Natural killer cell treated with Interleukin-12 subunit alpha and Interleukin-12 subunit beta and Interleukin-15 and Interleukin-18, amount 100 ng/mL, for 72 hours (primary cell): ENCODE measurements around the gene LSS. TPM values are rescaled to one million over a fixed set of nuclear protein-coding genes. Genes with fewer than 3 reads are reported as not detected.
A peak's percentile ranks its signal among the peaks of the same experiment; 100 is the strongest.
"Not testable (repeated sequence)": the region's sequence is repeated elsewhere in the genome, so short reads cannot be mapped to it uniquely, and the experiment has no call there.

ENCODE experiments used
- ATAC-seq, 2 donors: fragments of 150-1000 bp; cut with Tn5 transposase in 1 of 2; sonication (Bioruptor Pico), chemical (Tn5 transposase) in 1 of 2; 2 replicates each; pipeline ENCODE4 v1.10.0; 2021
- DNase-seq: peaks from one replicate; pipeline ENCODE4 v3.0.0; 2022; ENCODE audit warnings: low spot score
- H3K27ac Mint-ChIP-seq, 2 donors: 1 replicate in 1 of 2; 2 replicates in 1 of 2; pipeline ENCODE4 v1.8.0; 2022; ENCODE audit warnings: mixed read lengths in 2 of 2, mild to moderate bottlenecking in 1 of 2, moderate library complexity in 1 of 2
- H3K27me3 Mint-ChIP-seq, 2 donors: 1 replicate in 1 of 2; 2 replicates in 1 of 2; pipeline ENCODE4 v1.8.0; 2022; ENCODE audit warnings: mixed read lengths in 2 of 2
- H3K36me3 Mint-ChIP-seq: one replicate; pipeline ENCODE4 v1.8.0; 2022; ENCODE audit warnings: mixed read lengths
- H3K4me1 Mint-ChIP-seq, 2 donors: 1 replicate in 1 of 2; 2 replicates in 1 of 2; pipeline ENCODE4 v1.8.0; 2022; ENCODE audit warnings: low read depth in 2 of 2, mixed read lengths in 2 of 2, mild to moderate bottlenecking in 1 of 2
- H3K4me3 Mint-ChIP-seq: one replicate; pipeline ENCODE4 v1.8.0; 2022; ENCODE audit warnings: mixed read lengths
- H3K9me3 Mint-ChIP-seq: 2 replicates; pipeline ENCODE4 v1.8.0; 2022; ENCODE audit warnings: mixed read lengths
- total RNA-seq, 2 donors: library from RNA; stranded (reverse); gene quantifications; one replicate each; pipeline ENCODE4 v1.2.3, GENCODE V29; 2022

The LSS gene
- total RNA-seq, 2 donors from 2014 or later: 32.6 to 54.4 TPM

- ATAC-seq: no peak
- peak; percentile 59 for DNase-seq
- no peak overlapping the region for H3K27ac Mint-ChIP-seq
- no peaks in the 10 kb centered on the region for H3K36me3 Mint-ChIP-seq
- H3K27me3 Mint-ChIP-seq: no peaks in the 10 kb centered on the region
- H3K9me3 Mint-ChIP-seq: no peaks in the 10 kb centered on the region
- no peaks in the 10 kb centered on the region for H3K4me1 Mint-ChIP-seq
- no peak overlapping the region for H3K4me3 Mint-ChIP-seq
Observed at GRCh38 chr21:46153247-46154154, 75.1 kb downstream of the LSS start.

GRCh38 chr21:46152927-46153246 is 75.7 kb downstream of the LSS start:
- no peak overlapping the region for H3K27ac Mint-ChIP-seq
- ATAC-seq (no peak), DNase-seq (peak; percentile 46)
- H3K36me3 Mint-ChIP-seq: no peaks in the 10 kb centered on the region
- no peaks in the 10 kb centered on the region for H3K27me3 Mint-ChIP-seq
- H3K4me3 Mint-ChIP-seq: no peak overlapping the region
- H3K4me1 Mint-ChIP-seq: no peaks in the 10 kb centered on the region
- H3K9me3 Mint-ChIP-seq: no peaks in the 10 kb centered on the region

- no peaks in the 10 kb centered on the region for H3K9me3 Mint-ChIP-seq
- no peaks in the 10 kb centered on the region for H3K36me3 Mint-ChIP-seq
- no peak overlapping the region for H3K27ac Mint-ChIP-seq
- no peaks in the 10 kb centered on the region for H3K4me1 Mint-ChIP-seq
- no peaks in the 10 kb centered on the region for H3K27me3 Mint-ChIP-seq
- no peak for ATAC-seq
- no peak overlapping the region for H3K4me3 Mint-ChIP-seq
- no peak for DNase-seq
Observed at GRCh38 chr21:46151989-46152926, 76.3 kb downstream of the LSS start.

- no peaks in the 10 kb centered on the region for H3K27me3 Mint-ChIP-seq
- ATAC-seq: no peak
- no peaks in the 10 kb centered on the region for H3K36me3 Mint-ChIP-seq
- DNase-seq: peak; percentile 59
- no peaks in the 10 kb centered on the region for H3K9me3 Mint-ChIP-seq
- no peak overlapping the region for H3K27ac Mint-ChIP-seq
- H3K4me1 Mint-ChIP-seq: no peaks in the 10 kb centered on the region
- H3K4me3 Mint-ChIP-seq: no peak overlapping the region
Observed at GRCh38 chr21:46151261-46151988, 77.1 kb downstream of the LSS start.

GRCh38 chr21:46150491-46151121 is 78.0 kb downstream of the LSS start:
- no peak overlapping the region for H3K27ac Mint-ChIP-seq
- H3K4me1 Mint-ChIP-seq: no peaks in the 10 kb centered on the region
- peak; percentile 53 for DNase-seq
- no peaks in the 10 kb centered on the region for H3K36me3 Mint-ChIP-seq
- H3K4me3 Mint-ChIP-seq: no peak overlapping the region
- H3K27me3 Mint-ChIP-seq: no peaks in the 10 kb centered on the region
- peak in 1 of 2 donors; percentile 8 for ATAC-seq
- no peaks in the 10 kb centered on the region for H3K9me3 Mint-ChIP-seq

DNA sequence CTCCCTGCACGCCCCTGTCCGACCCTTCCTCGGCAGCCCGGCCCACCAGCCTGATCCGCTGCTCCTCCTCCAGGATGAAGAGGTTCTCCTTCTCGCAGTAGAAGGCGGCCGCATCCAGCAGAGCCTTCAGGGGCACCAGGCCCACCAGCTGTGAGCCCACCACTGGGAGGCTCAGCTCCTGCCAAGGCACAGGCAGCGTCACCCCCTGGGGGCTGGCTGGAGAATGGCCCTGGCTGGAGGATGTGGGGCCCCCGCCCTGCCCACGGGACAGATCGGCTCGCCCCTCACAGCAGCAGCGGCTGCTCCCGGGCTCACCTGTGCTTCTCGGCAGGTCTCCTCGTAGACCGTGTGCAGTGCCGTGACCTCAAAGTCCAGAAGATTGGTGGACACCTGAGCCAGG is 78.5 kb downstream of the LSS start:
- H3K27ac Mint-ChIP-seq: no peak overlapping the region
- H3K36me3 Mint-ChIP-seq: no peaks in the 10 kb centered on the region
- H3K9me3 Mint-ChIP-seq: no peaks in the 10 kb centered on the region
- H3K4me3 Mint-ChIP-seq: no peak overlapping the region
- no peaks in the 10 kb centered on the region for H3K4me1 Mint-ChIP-seq
- no peak for ATAC-seq
- no peaks in the 10 kb centered on the region for H3K27me3 Mint-ChIP-seq
- peak; percentile 28 for DNase-seq

GRCh38 chr21:46149205-46149901 is 79.2 kb downstream of the LSS start:
- ATAC-seq: no peak
- DNase-seq: no peak
- H3K4me3 Mint-ChIP-seq: no peak overlapping the region

GRCh38 chr21:46148106-46148505 is 80.5 kb downstream of the LSS start:
- Mint-ChIP-seq H3K4me1 (peaks cover 7 to 11% of the 10 kb centered on the region in 2 donors), H3K36me3 (no peaks in the 10 kb centered on the region), H3K27me3 (no peaks in the 10 kb centered on the region), H3K27ac (no peak overlapping the region), H3K9me3 (no peaks in the 10 kb centered on the region), H3K4me3 (no peak overlapping the region)
- DNase-seq (no peak), ATAC-seq (no peak)

More at GRCh38 chr21:46149205-46149901, 79.2 kb downstream of the LSS start:
- no peaks in the 10 kb centered on the region for H3K27me3 Mint-ChIP-seq
- no peak overlapping the region for H3K27ac Mint-ChIP-seq
- peaks cover 0 to 3% of the 10 kb centered on the region in 2 donors for H3K4me1 Mint-ChIP-seq
- no peaks in the 10 kb centered on the region for H3K36me3 Mint-ChIP-seq
- no peaks in the 10 kb centered on the region for H3K9me3 Mint-ChIP-seq

DNA sequence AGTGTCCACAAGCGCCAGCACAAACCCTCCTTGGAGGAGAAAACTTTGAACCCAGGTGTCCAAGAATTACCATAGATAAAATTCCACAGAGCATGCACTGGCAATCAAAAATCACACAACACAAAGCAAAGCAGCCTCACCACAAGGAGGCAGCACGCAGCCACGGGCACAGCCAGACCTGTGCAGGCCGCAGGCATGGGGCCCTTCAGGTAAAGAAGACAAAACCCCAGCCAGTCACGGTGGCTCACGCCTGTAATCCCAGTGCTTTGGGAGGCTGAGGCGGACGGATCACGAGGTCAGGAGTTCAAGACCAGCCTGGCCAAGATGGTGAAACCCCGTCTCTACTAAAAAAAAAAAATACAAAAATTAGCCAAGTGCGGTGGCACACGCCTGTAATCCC is 81.1 kb downstream of the LSS start:
- H3K27ac Mint-ChIP-seq, H3K27me3 Mint-ChIP-seq, H3K36me3 Mint-ChIP-seq, DNase-seq, H3K9me3 Mint-ChIP-seq, H3K4me3 Mint-ChIP-seq, ATAC-seq: not testable (repeated sequence)
- H3K4me1 Mint-ChIP-seq: peaks cover 7 to 11% of the 10 kb centered on the region in 2 donors

DNA sequence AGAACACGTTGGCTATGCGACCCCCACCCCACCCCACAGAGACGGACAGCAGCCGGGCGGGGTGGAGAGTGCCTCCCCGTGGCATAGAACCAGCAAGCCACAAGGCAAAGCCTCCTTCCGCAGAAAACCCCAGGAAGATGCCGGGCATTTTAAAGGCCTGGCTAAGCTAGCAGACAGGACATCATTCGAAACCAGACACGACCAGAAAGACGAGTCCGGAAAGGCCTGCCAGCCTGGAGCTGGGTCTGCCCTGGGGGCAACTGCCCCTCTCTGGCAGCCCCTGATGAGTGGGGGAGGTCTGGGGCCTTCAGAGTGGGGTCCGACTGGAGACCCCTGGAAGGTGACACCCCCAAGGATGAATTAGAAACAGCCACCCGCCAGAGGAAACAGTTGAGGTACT is 81.7 kb downstream of the LSS start:
- no peak for ATAC-seq
- no peaks in the 10 kb centered on the region for H3K36me3 Mint-ChIP-seq
- H3K4me1 Mint-ChIP-seq: peaks cover 7 to 11% of the 10 kb centered on the region in 2 donors
- H3K9me3 Mint-ChIP-seq: no peaks in the 10 kb centered on the region
- peak; percentile 23 for DNase-seq
- H3K4me3 Mint-ChIP-seq: peak overlapping the region; percentile 37
- H3K27me3 Mint-ChIP-seq: no peaks in the 10 kb centered on the region
- no peak overlapping the region for H3K27ac Mint-ChIP-seq

GRCh38 chr21:46145840-46146691 is 82.5 kb downstream of the LSS start:
- Mint-ChIP-seq H3K27ac (no peak overlapping the region), H3K4me1 (peaks cover 7 to 13% of the 10 kb centered on the region in 2 donors), H3K27me3 (no peaks in the 10 kb centered on the region), H3K9me3 (no peaks in the 10 kb centered on the region), H3K4me3 (peak overlapping the region; percentile 37), H3K36me3 (no peaks in the 10 kb centered on the region)
- DNase-seq (peak; percentile 49), ATAC-seq (no peak)

DNA sequence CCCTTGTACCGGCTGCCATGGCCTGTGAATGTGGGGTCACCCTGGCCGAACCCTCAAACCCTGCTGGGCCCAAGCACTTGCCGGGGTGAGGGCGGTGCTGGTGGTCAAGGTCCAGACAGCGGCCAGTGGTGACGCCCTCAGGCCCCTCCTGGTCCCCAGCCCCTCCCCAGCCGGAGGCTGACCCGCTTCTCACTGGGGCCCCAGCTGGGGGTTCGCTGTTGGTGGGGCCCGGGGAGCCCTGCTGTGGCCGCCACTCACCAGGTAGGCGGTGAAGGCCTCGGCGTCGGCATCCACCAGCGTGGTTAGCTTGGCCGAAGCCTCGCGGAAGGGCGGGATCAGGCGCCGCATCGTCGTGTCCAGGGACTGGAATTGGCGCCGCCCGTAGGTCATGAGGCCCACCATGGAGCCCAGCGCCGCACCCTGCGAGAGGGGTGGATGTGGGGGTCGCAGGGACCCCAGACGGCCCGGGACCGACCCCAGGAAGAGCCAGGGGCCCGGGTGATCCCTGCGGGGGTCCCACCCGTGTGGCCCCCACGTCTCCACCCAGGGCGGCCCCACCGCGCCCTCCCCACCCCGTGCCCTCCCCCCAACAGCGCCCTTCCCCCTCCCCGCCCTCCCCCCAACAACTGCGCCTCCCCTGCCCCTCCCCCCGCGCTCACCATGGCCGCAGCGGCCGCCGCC is 83.3 kb downstream of the LSS start:
- peak; percentile 49 for DNase-seq
- Mint-ChIP-seq H3K9me3 (no peaks in the 10 kb centered on the region), H3K36me3 (no peaks in the 10 kb centered on the region), H3K27me3 (no peaks in the 10 kb centered on the region), H3K4me1 (peaks cover 7 to 13% of the 10 kb centered on the region in 2 donors), H3K27ac (no peak overlapping the region), H3K4me3 (no peak overlapping the region)
- ATAC-seq: no peak
